COLO829 (cell line): ENCODE measurements around the gene GTF2IRD1.
"Not testable (repeated sequence)": the region's sequence is repeated elsewhere in the genome, so short reads cannot be mapped to it uniquely, and the experiment has no call there.

ENCODE experiments used
- DNase-seq: peaks from one replicate; pipeline ENCODE4 v3.0.0; 2012; ENCODE audit warnings: low spot score

The GTF2IRD1 gene

GRCh38 chr7:74430409-74430808, 23.3 kb upstream of the GTF2IRD1 start:
- not testable (repeated sequence) for DNase-seq

GRCh38 chr7:74430961-74431466, 22.7 kb upstream of the GTF2IRD1 start:
- DNase-seq, result no peak

- not testable (repeated sequence) for DNase-seq
Measured at GRCh38 chr7:74437291-74437571, 16.5 kb upstream of the GTF2IRD1 start.

- DNase-seq, result no peak
Measured at GRCh38 chr7:74438327-74438726, 15.4 kb upstream of the GTF2IRD1 start.

- no peak for DNase-seq
Measured at GRCh38 chr7:74439541-74439940, 14.2 kb upstream of the GTF2IRD1 start.

GRCh38 chr7:74440143-74440542, 13.6 kb upstream of the GTF2IRD1 start:
- DNase-seq, result not testable (repeated sequence)

- DNase-seq, result no peak
Measured at GRCh38 chr7:74441801-74442200, 11.9 kb upstream of the GTF2IRD1 start.

- DNase-seq, result no peak
Measured at GRCh38 chr7:74443543-74444247, 10.0 kb upstream of the GTF2IRD1 start.

GRCh38 chr7:74449144-74449543, 4.6 kb upstream of the GTF2IRD1 start:
- DNase-seq, result no peak

- DNase-seq, result peak; percentile 72
Measured at GRCh38 chr7:74449809-74450397, 3.8 kb upstream of the GTF2IRD1 start.

- DNase-seq, result no peak
Measured at GRCh38 chr7:74452748-74453321, 871 bp upstream of the GTF2IRD1 start.

GRCh38 chr7:74454021-74454924, 567 bp downstream of the GTF2IRD1 start:
- DNase-seq, result no peak

GRCh38 chr7:74454925-74455288, 1.2 kb downstream of the GTF2IRD1 start:
- no peak for DNase-seq

GRCh38 chr7:74455291-74455804, 1.6 kb downstream of the GTF2IRD1 start:
- DNase-seq, result no peak

GRCh38 chr7:74455928-74456327, 2.2 kb downstream of the GTF2IRD1 start:
- no peak for DNase-seq

- no peak for DNase-seq
Measured at GRCh38 chr7:74457007-74457406, 3.3 kb downstream of the GTF2IRD1 start.

GRCh38 chr7:74461970-74462706, 8.4 kb downstream of the GTF2IRD1 start:
- no peak for DNase-seq

GRCh38 chr7:74462707-74463100, 9.0 kb downstream of the GTF2IRD1 start:
- no peak for DNase-seq

GRCh38 chr7:74464931-74465886, 11.5 kb downstream of the GTF2IRD1 start:
- no peak for DNase-seq

GRCh38 chr7:74466196-74466813, 12.6 kb downstream of the GTF2IRD1 start:
- no peak for DNase-seq
